ENCODE measurements around the gene PCDH12. TPM values are rescaled to one million over a fixed set of nuclear protein-coding genes. Genes with fewer than 3 reads are reported as not detected.

The PCDH12 gene
- total RNA-seq, 1 experiment from 2014 or later = 0.02 TPM

- DNase-seq (ENCODE audit: low read depth, low spot score) (no peak), ATAC-seq (no peak)
- no peaks in the 10 kb centered on the region for H3K9me2 ChIP-seq (ENCODE audit: insufficient read depth)
- intact Hi-C loops (cut with micrococcal nuclease) = no loop called here
- no peak overlapping the region for H3K4me3 ChIP-seq (replicated peaks in 1 of 2; ENCODE audit: low read depth in 1 of 2, low read length in 2 of 2)
- ChIA-PET CTCF (no interaction called here), RAD21 (ENCODE audit: low non-redundant PET in 1 of 2, low total read pairs in 2 of 2, uncharacterized antibody in 2 of 2, unreplicated experiment in 2 of 2) (no interaction called here), POLR2A (no interaction called here)
- H3K27me3 ChIP-seq (ENCODE audit: insufficient read depth, low read length) = no peaks in the 10 kb centered on the region
- no peaks in the 10 kb centered on the region for H4K20me1 ChIP-seq (ENCODE audit: insufficient read depth)
- H3K4me2 ChIP-seq (ENCODE audit: low read length) = no peak overlapping the region
- H3K27ac ChIP-seq (ENCODE audit: low read depth, low read length) = no peak overlapping the region
- H3K79me2 ChIP-seq (ENCODE audit: insufficient read depth, low read length) = peaks cover 4% of the 10 kb centered on the region; the same call in 1 of the 2 replicates
- peaks cover 11 to 45% of the 10 kb centered on the region in 2 experiments; a peak in 3 of 4 replicates for H3K36me3 ChIP-seq (ENCODE audit: control insufficient read depth in 1 of 2, insufficient read depth in 2 of 2, low read length in 2 of 2)
- H3K9ac ChIP-seq (ENCODE audit: low read length) = no peak overlapping the region
- no peak for TF ChIP-seq POLR2A (IDR thresholded peaks at IDR 0.05; ENCODE audit: borderline replicate concordance, extremely low read depth, insufficient read depth, insufficient read length)
- H2AFZ ChIP-seq (ENCODE audit: low read depth, low read length, poor library complexity, severe bottlenecking) = no peak overlapping the region
- H3K4me1 ChIP-seq (ENCODE audit: control insufficient read depth in 1 of 2, insufficient read depth in 2 of 2, low read length in 2 of 2) = peaks cover 0 to 6% of the 10 kb centered on the region in 2 experiments; a peak in 1 of 4 replicates
- no peaks in the 10 kb centered on the region for H3K9me3 ChIP-seq (ENCODE audit: control insufficient read depth in 1 of 2, insufficient read depth in 1 of 2, low read depth in 1 of 2, low read length in 2 of 2)
- no TSS peak for BruUV-seq (replicated peaks)
These were observed 49.2 kb upstream of the PCDH12 start for GRCh38 chr5:142007237-142007544.

DNA sequence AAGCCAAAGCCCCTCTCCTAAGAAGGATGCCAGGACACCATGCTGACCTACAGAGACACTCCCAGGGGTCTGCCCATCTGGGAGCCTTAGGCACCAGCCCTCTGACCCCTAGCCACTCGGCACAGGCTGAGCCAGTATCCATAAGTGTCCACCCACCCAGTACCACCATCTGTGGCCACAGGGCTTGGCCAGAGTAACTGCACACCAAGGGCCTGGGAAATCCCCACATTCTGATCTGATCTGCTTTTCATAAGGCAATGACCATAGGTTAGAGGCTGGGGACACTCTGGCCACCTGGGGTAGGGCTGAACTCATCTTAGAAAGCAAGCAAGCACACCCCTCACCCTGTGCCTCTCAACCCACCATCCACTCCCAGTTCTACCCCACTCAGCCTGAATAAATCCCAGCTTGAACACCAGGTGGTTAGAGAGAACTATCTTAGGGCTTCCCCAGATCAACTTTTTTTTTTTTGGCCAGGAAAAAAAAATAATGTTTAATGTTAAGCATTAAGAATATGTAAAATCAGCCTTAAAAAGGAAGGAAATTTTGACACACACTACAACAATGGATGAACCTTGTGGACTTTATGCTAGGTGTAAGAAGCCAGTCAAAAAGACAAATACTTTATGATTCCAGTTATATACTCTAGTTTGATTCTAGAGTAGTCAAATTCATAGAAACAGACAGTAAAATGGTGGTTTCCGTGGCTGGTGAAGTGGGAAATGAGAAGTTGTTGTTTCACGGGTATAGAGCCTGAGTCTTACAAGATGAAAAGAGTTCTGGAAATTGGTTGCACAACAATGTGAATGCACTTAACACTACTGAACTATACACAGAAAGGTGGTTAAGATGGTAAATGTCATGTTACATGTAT is 48.6 kb upstream of the PCDH12 start:
- Histone ChIP-seq H3K4me3 (replicated peaks in 1 of 2; ENCODE audit: low read depth in 1 of 2, low read length in 2 of 2) (no peak overlapping the region), H2AFZ (ENCODE audit: low read depth, low read length, poor library complexity, severe bottlenecking) (no peak overlapping the region), H3K9me2 (ENCODE audit: insufficient read depth) (no peaks in the 10 kb centered on the region), H3K79me2 (ENCODE audit: insufficient read depth, low read length) (peaks cover 1% of the 10 kb centered on the region; the same call in 1 of the 2 replicates), H3K4me2 (ENCODE audit: low read length) (no peak overlapping the region), H3K4me1 (ENCODE audit: control insufficient read depth in 1 of 2, insufficient read depth in 2 of 2, low read length in 2 of 2) (no peaks in the 10 kb centered on the region), H3K27ac (ENCODE audit: low read depth, low read length) (no peak overlapping the region), H3K9ac (ENCODE audit: low read length) (no peak overlapping the region), H3K27me3 (ENCODE audit: insufficient read depth, low read length) (no peaks in the 10 kb centered on the region), H3K36me3 (ENCODE audit: control insufficient read depth in 1 of 2, insufficient read depth in 2 of 2, low read length in 2 of 2) (peaks cover 11 to 51% of the 10 kb centered on the region in 2 experiments), H3K9me3 (ENCODE audit: control insufficient read depth in 1 of 2, insufficient read depth in 1 of 2, low read depth in 1 of 2, low read length in 2 of 2) (no peaks in the 10 kb centered on the region), H4K20me1 (ENCODE audit: insufficient read depth) (no peaks in the 10 kb centered on the region)
- DNase-seq (ENCODE audit: low read depth, low spot score) = no peak
- no peak for ATAC-seq
- POLR2A ChIA-PET = no interaction called here
- CTCF ChIA-PET = no interaction called here
- TF ChIP-seq EZH2phosphoT487 (IDR thresholded peaks at IDR 0.05; ENCODE audit: borderline replicate concordance) (no peak), ELF1 (IDR thresholded peaks at IDR 0.05; ENCODE audit: borderline replicate concordance, low read depth) (no peak), ATF3 (IDR thresholded peaks at IDR 0.05) (no peak), TCF7L2 (IDR thresholded peaks at IDR 0.05; ENCODE audit: borderline replicate concordance, extremely low read depth, insufficient read depth, insufficient read length) (no peak), CEBPB (IDR thresholded peaks at IDR 0.05; ENCODE audit: low read depth) (no peak), EGR1 (IDR thresholded peaks at IDR 0.05; ENCODE audit: low read depth) (no peak), MAX (IDR thresholded peaks at IDR 0.05) (no peak), FOSL1 (IDR thresholded peaks at IDR 0.05; ENCODE audit: low read depth) (no peak), POLR2A (IDR thresholded peaks at IDR 0.05; ENCODE audit: borderline replicate concordance, extremely low read depth, insufficient read depth, insufficient read length) (no peak), EZH2 (IDR thresholded peaks at IDR 0.05) (no peak), RAD21 (IDR thresholded peaks at IDR 0.05; ENCODE audit: low read depth) (no peak), JUND (IDR thresholded peaks at IDR 0.05) (no peak), ZFX (IDR thresholded peaks at IDR 0.05) (no peak), POLR2AphosphoS5 (IDR thresholded peaks at IDR 0.05; ENCODE audit: low read depth, low read length) (no peak)
- intact Hi-C loops (cut with micrococcal nuclease) = no loop called here
- BruUV-seq (replicated peaks) = no TSS peak
- RAD21 ChIA-PET (ENCODE audit: low non-redundant PET in 1 of 2, low total read pairs in 2 of 2, uncharacterized antibody in 2 of 2, unreplicated experiment in 2 of 2) = no interaction called here

All from HCT116 (cell line).